Muscle of leg (tissue), 11 donors: ENCODE results near the gene IER3. TPM values are rescaled to one million over a fixed set of nuclear protein-coding genes. Genes with fewer than 3 reads are reported as not detected.

Experiments
- DNase-seq: peaks from one replicate; pipeline ENCODE4 v3.0.0; 2013
- H3K27ac ChIP-seq: one replicate; pipeline ENCODE4 v1.5.1; 2013; ENCODE audit warnings: mild to moderate bottlenecking, low read length, control low read depth
- H3K27me3 ChIP-seq: one replicate; pipeline ENCODE4 v1.6.1; 2013; ENCODE audit warnings: low read length; ENCODE audit not compliant: control insufficient read depth, insufficient read depth
- H3K36me3 ChIP-seq: one replicate; pipeline ENCODE4 v1.6.1; 2013; ENCODE audit warnings: low read length; ENCODE audit not compliant: control insufficient read depth, insufficient read depth
- H3K4me1 ChIP-seq: one replicate; pipeline ENCODE4 v1.6.1; 2013; ENCODE audit warnings: low read length; ENCODE audit not compliant: control insufficient read depth, insufficient read depth
- H3K4me3 ChIP-seq: one replicate; pipeline ENCODE4 v1.5.1; 2013; ENCODE audit warnings: low read length, control low read depth
- H3K9me3 ChIP-seq: replicated peaks from 2 replicates; pipeline ENCODE4 v1.6.1; 2013; ENCODE audit warnings: low read depth, low read length; ENCODE audit not compliant: control insufficient read depth
- WGBS: methylation state at CpG from one replicate; pipeline ENCODE4 v1.1.5; 2013; ENCODE audit warnings: missing lambda C conversion rate; ENCODE audit not compliant: insufficient coverage; 5-methylcytosine and 5-hydroxymethylcytosine counted together
- polyA plus RNA-seq, 8 donors: library from polyadenylated mRNA; unstranded; fragments of 120-200 nt; gene quantifications; one replicate each; pipeline versions ENCODE4 v1.2.1 to v1.2.3, GENCODE V29; 2013; ENCODE audit warnings: inconsistent platforms in 1 of 8, low replicate concordance in 1 of 8; ENCODE audit not compliant: insufficient read length in 8 of 8, insufficient read depth in 1 of 8
- total RNA-seq: library from RNA; stranded (reverse); fragments of 120-200 nt; gene quantifications from one replicate; pipeline ENCODE4 v1.2.4, GENCODE V29; 2013

Gene IER3
- total and polyA plus RNA-seq, 9 donors, result 5.8 to 22.6 (median 12.6) TPM

DNA sequence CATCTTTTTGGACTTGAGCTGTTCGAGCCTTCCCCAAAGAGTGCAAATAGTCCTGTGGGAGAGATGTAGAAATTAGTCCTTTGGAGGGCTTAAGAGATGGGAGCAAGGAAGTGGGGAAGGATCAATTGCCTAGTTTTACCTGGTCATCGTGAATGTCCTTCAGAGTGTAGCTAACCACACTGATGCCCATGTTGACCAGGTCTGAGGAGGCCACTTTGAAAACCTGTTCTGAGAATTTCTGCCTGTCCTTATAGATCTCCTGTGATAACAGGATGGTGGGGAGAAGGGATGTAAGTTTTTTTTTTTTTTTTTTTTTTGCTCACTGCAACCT lies 3.8 kb downstream of the IER3 start:
- Histone ChIP-seq H3K4me3 (no peak overlapping the region), H3K36me3 (peaks cover 52% of the 10 kb centered on the region), H3K27me3 (no peaks in the 10 kb centered on the region), H3K4me1 (peaks cover 38% of the 10 kb centered on the region), H3K9me3 (no peaks in the 10 kb centered on the region), H3K27ac (no peak overlapping the region)
- 100% methylated on average over 2 of the region's 2 CpGs for WGBS
- DNase-seq, result no peak

- DNase-seq, result no peak
- H3K4me1 ChIP-seq, result peaks cover 23% of the 10 kb centered on the region
- H3K4me3 ChIP-seq, result no peak overlapping the region
- no peaks in the 10 kb centered on the region for H3K27me3 ChIP-seq
- H3K27ac ChIP-seq, result no peak overlapping the region
- H3K36me3 ChIP-seq, result peaks cover 67% of the 10 kb centered on the region
- WGBS, result 94% methylated on average over 2 of the region's 6 CpGs
- no peaks in the 10 kb centered on the region for H3K9me3 ChIP-seq
Observed at GRCh38 chr6:30738532-30738931, 5.8 kb downstream of the IER3 start.

GRCh38 chr6:30735668-30736314 lies 8.6 kb downstream of the IER3 start:
- Histone ChIP-seq H3K27me3 (no peaks in the 10 kb centered on the region), H3K27ac (no peak overlapping the region), H3K36me3 (peaks cover 82% of the 10 kb centered on the region), H3K9me3 (no peaks in the 10 kb centered on the region), H3K4me1 (peaks cover 3% of the 10 kb centered on the region), H3K4me3 (no peak overlapping the region)
- WGBS, result 86% methylated on average over 5 of the region's 8 CpGs
- DNase-seq, result no peak

DNA sequence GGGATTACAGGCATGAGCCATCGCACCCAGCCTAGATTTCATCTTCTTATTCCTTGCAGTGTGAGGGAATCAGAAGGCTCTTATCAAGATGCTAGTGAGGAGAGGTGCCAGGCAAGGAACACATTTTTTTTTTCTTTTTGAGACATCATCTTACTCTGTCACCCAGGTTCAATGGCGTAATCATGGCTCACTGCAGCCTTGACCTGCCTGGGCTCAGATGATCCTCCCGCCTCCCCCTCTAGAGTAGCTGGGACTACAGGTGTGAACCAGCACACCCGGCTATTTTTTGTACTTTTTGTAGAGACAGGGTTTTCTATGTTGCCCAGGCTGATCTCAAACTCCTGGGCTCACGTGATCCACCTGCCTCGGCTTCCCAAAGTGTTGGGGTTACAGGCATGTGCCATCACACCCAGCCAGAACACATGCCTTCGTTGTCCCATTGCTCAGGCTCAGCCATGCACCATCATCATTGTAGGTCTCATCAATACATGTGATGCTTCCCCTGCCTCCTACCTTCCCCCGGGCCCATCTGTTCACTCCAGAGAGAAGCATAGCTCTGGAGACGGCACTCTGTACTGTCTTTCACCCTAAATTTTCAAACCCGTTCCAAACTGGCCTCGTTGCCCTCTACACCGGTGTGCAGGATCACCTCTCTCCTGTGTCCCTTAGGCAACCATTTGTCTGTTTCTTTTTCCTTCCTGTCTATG lies 12.0 kb downstream of the IER3 start:
- Histone ChIP-seq H3K27me3 (no peaks in the 10 kb centered on the region), H3K27ac (no peak overlapping the region), H3K9me3 (no peaks in the 10 kb centered on the region), H3K4me3 (no peak overlapping the region), H3K4me1 (peaks cover 5% of the 10 kb centered on the region), H3K36me3 (peaks cover 79% of the 10 kb centered on the region)
- no peak for DNase-seq
- whole genome bisulfite sequencing, result 92% methylated on average over 9 of the region's 12 CpGs

GRCh38 chr6:30730601-30731435 lies 13.5 kb downstream of the IER3 start:
- Histone ChIP-seq H3K27ac (peak overlapping the region; percentile 7), H3K4me1 (peaks cover 6% of the 10 kb centered on the region), H3K27me3 (no peaks in the 10 kb centered on the region), H3K9me3 (no peaks in the 10 kb centered on the region), H3K4me3 (no peak overlapping the region), H3K36me3 (peaks cover 74% of the 10 kb centered on the region)
- DNase-seq, result peak; percentile 59
- 9% methylated on average over 3 of the region's 30 CpGs for WGBS

- Histone ChIP-seq H3K27me3 (no peaks in the 10 kb centered on the region), H3K36me3 (peaks cover 79% of the 10 kb centered on the region), H3K4me3 (no peak overlapping the region), H3K4me1 (peaks cover 12% of the 10 kb centered on the region), H3K9me3 (no peaks in the 10 kb centered on the region), H3K27ac (no peak overlapping the region)
- 83% methylated on average over 1 of the region's 7 CpGs for WGBS
- DNase-seq, result no peak
Observed at GRCh38 chr6:30727920-30728553, 16.3 kb downstream of the IER3 start.

GRCh38 chr6:30726506-30727413 lies 17.6 kb downstream of the IER3 start:
- Histone ChIP-seq H3K4me3 (no peak overlapping the region), H3K9me3 (no peaks in the 10 kb centered on the region), H3K27me3 (no peaks in the 10 kb centered on the region), H3K36me3 (peaks cover 80% of the 10 kb centered on the region), H3K27ac (no peak overlapping the region), H3K4me1 (peaks cover 18% of the 10 kb centered on the region)
- no CpG with 5 or more reads among the region's 11 CpGs for WGBS
- no peak for DNase-seq

GRCh38 chr6:30725713-30726505 lies 18.4 kb downstream of the IER3 start:
- no peak for DNase-seq
- no CpG with 5 or more reads among the region's 3 CpGs for WGBS
- Histone ChIP-seq H3K4me3 (no peak overlapping the region), H3K27me3 (no peaks in the 10 kb centered on the region), H3K36me3 (peaks cover 77% of the 10 kb centered on the region), H3K4me1 (peaks cover 18% of the 10 kb centered on the region), H3K9me3 (no peaks in the 10 kb centered on the region), H3K27ac (no peak overlapping the region)
